ENCODE measurements around the gene KIT. TPM values are rescaled to one million over a fixed set of nuclear protein-coding genes. Genes with fewer than 3 reads are reported as not detected.

KIT gene
- total and polyA plus RNA-seq, 2 of the 4 experiments (the other 2 are of a cell fraction), result 3.3 to 5.9 TPM

DNA sequence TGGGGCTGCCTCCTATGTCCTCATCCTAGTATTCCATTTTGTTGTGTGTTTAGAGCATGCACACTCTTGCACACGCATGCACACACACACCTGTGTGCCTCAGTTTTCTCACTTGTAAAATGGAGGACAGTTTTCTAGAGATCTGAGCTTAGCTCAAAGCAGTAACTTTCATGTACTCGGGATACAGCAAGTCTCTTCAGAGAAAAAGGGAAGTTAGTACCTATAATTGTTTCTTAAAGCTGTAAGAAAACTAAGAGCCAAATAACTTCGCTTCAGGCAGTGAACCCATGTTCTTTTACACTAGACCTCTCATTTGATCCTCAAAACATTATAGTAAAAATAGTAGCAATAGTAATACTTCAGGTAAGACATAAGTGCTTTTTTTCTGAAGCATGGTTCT is 49.6 kb downstream of the KIT start:
- DNase-seq, result no peak
- no peak overlapping the region for H4K5ac ChIP-seq (ENCODE audit: low read depth, low read length)
- in situ Hi-C loops (cut with MboI; ENCODE audit: low sequenced_read_pairs), result no loop called here
- dilution Hi-C loops (cut with HindIII; ENCODE audit: low sequenced_read_pairs, unreplicated experiment), result no loop called here
- no peak overlapping the region for H2BK15ac ChIP-seq (ENCODE audit: low read depth, low read length)
- no peak overlapping the region for H3K4me2 ChIP-seq (ENCODE audit: low read depth, low read length)
- no peak overlapping the region for H3K9ac ChIP-seq (ENCODE audit: low read depth, low read length)
- H3K4me1 ChIP-seq (ENCODE audit: control insufficient read depth, insufficient read depth, low read length), result peaks cover 9% of the 10 kb centered on the region
- no peak overlapping the region for H2AK5ac ChIP-seq (ENCODE audit: low read depth, low read length)
- no peak overlapping the region for H2BK20ac ChIP-seq (ENCODE audit: low read depth, low read length)
- no peak overlapping the region for H4K8ac ChIP-seq (ENCODE audit: low read depth in 2 of 2, low read length in 2 of 2)
- no peak for ATAC-seq (ENCODE audit: low read depth)
- H3K4ac ChIP-seq (ENCODE audit: low read depth, low read length), result no peak overlapping the region
- H3K27me3 ChIP-seq (ENCODE audit: control insufficient read depth, insufficient read depth, low read length), result no peaks in the 10 kb centered on the region
- POLR2A ChIA-PET (ENCODE audit: unreplicated experiment), result no interaction called here
- H3K27ac ChIP-seq (ENCODE audit: insufficient read depth, low read length), result no peak overlapping the region
- CTCF ChIA-PET, result no interaction called here
- no peak overlapping the region for H3K4me3 ChIP-seq (ENCODE audit: insufficient read depth, low read depth, low read length)
- no CpG with 5 or more reads among the region's 3 CpGs for WGBS, 2 experiments (ENCODE audit: extremely low coverage in 2 of 2, insufficient read length in 1 of 2)
- H3K18ac ChIP-seq (ENCODE audit: low read depth, low read length), result no peak overlapping the region
- H3K56ac ChIP-seq (ENCODE audit: extremely low read depth, insufficient read depth, low read length), result no peak overlapping the region
- H2AK9ac ChIP-seq (replicated peaks; ENCODE audit: low read depth, low read length, poor library complexity), result no peak overlapping the region
- H2BK5ac ChIP-seq (ENCODE audit: low read depth, low read length, poor library complexity, severe bottlenecking), result no peak overlapping the region
- H3K9me1 ChIP-seq (ENCODE audit: insufficient read depth, low read length), result 0 out of 2 replicates have a peak, but pooled peaks cover 3% of the 10 kb centered on the region
- H2BK120ac ChIP-seq (ENCODE audit: low read depth, low read length), result no peak overlapping the region
- H3K36me3 ChIP-seq (ENCODE audit: control insufficient read depth, insufficient read depth, low read length), result peaks cover 6% of the 10 kb centered on the region
- TF ChIP-seq CHD1 (IDR thresholded peaks at IDR 0.05; ENCODE audit: low read depth, low read length) (no peak), RAD21 (IDR thresholded peaks at IDR 0.05; ENCODE audit: low read length) (no peak), POLR2A (IDR thresholded peaks at IDR 0.05; ENCODE audit: low read depth, low read length) (no peak), BHLHE40 (IDR thresholded peaks at IDR 0.05; ENCODE audit: low read depth, low read length) (no peak)
- no peaks in the 10 kb centered on the region for H3K79me1 ChIP-seq (ENCODE audit: low read depth in 1 of 2, low read length in 2 of 2)
- H3K9me3 ChIP-seq (ENCODE audit: control insufficient read depth, insufficient read depth, low read length), result no peaks in the 10 kb centered on the region
- H4K20me1 ChIP-seq (ENCODE audit: insufficient read depth, low read length), result no peaks in the 10 kb centered on the region
- no peak overlapping the region for H4K91ac ChIP-seq (ENCODE audit: insufficient read depth, low read depth, low read length)
- no peak overlapping the region for H3K23ac ChIP-seq (ENCODE audit: low read depth, low read length)
- no peak overlapping the region for H2AFZ ChIP-seq (replicated peaks; ENCODE audit: low read length, poor library complexity)
- H3K14ac ChIP-seq (replicated peaks; ENCODE audit: low read depth, low read length), result no peak overlapping the region
- no TSS peak for BruUV-seq (replicated peaks)
- intact Hi-C loops (cut with micrococcal nuclease), result no loop called here

Data from IMR-90 (cell line).